GM23248 (cell line): ENCODE measurements around the gene SOD3. TPM values are rescaled to one million over a fixed set of nuclear protein-coding genes. Genes with fewer than 3 reads are reported as not detected.

ENCODE experiments used
- DNase-seq: peaks from one replicate; pipeline ENCODE4 v3.0.0-alpha.2; 2015
- H2AFZ ChIP-seq: fragments of 200-600 bp; sonication (generic); 2 replicates; pipeline ENCODE4 v1.6.1; 2016; ENCODE audit warnings: antibody characterized with exemption
- H3F3A ChIP-seq: fragments of 200-600 bp; sonication (generic); 2 replicates; pipeline ENCODE4 v1.6.1; 2016; ENCODE audit warnings: mild to moderate bottlenecking, antibody characterized with exemption, mixed run types; ENCODE audit not compliant: insufficient read depth
- H3K27ac ChIP-seq: fragments of 200-600 bp; sonication (generic); 2 replicates; pipeline ENCODE4 v1.5.1; 2016; ENCODE audit warnings: mild to moderate bottlenecking
- H3K27me3 ChIP-seq: fragments of 200-600 bp; sonication (generic); replicated peaks from 2 replicates; pipeline ENCODE4 v1.6.1; 2016; ENCODE audit warnings: mild to moderate bottlenecking; ENCODE audit not compliant: insufficient read depth
- H3K36me3 ChIP-seq: fragments of 200-600 bp; sonication (generic); 2 replicates; pipeline ENCODE4 v1.6.1; 2016; ENCODE audit warnings: low read depth, mild to moderate bottlenecking
- H3K4me1 ChIP-seq: fragments of 200-600 bp; sonication (generic); 2 replicates; pipeline ENCODE4 v1.6.1; 2016; ENCODE audit warnings: mild to moderate bottlenecking; ENCODE audit not compliant: insufficient read depth
- H3K4me2 ChIP-seq: fragments of 200-600 bp; sonication (generic); one replicate; pipeline ENCODE4 v1.6.1; 2016; ENCODE audit warnings: mild to moderate bottlenecking; ENCODE audit not compliant: unreplicated experiment
- H3K4me3 ChIP-seq: fragments of 200-600 bp; sonication (generic); 2 replicates; pipeline ENCODE4 v1.5.1; 2016; ENCODE audit warnings: mild to moderate bottlenecking
- H3K79me2 ChIP-seq: fragments of 200-600 bp; sonication (generic); 2 replicates; pipeline ENCODE4 v1.6.1; 2016; ENCODE audit warnings: mild to moderate bottlenecking; ENCODE audit not compliant: insufficient read depth
- H3K9ac ChIP-seq: fragments of 200-600 bp; sonication (generic); 2 replicates; pipeline ENCODE4 v1.6.1; 2016; ENCODE audit warnings: mild to moderate bottlenecking
- H3K9me2 ChIP-seq: fragments of 200-600 bp; sonication (generic); 2 replicates; pipeline ENCODE4 v1.6.1; 2016; ENCODE audit warnings: mixed run types, mild to moderate bottlenecking, moderate library complexity; ENCODE audit not compliant: insufficient read depth
- H3K9me3 ChIP-seq: fragments of 200-600 bp; sonication (generic); one replicate; pipeline ENCODE4 v1.6.1; 2017; ENCODE audit warnings: low read depth
- H4K20me1 ChIP-seq: fragments of 200-600 bp; sonication (generic); 2 replicates; pipeline ENCODE4 v1.6.0; 2016; ENCODE audit not compliant: insufficient read depth
- EZH2 ChIP-seq: fragments of 200-600 bp; sonication (generic); IDR thresholded peaks from 2 replicates; pipeline ENCODE4 v1.6.1; 2018; ENCODE audit warnings: antibody characterized with exemption, mild to moderate bottlenecking; ENCODE audit not compliant: insufficient read depth, poor library complexity, severe bottlenecking
- EZH2phosphoT487 ChIP-seq: fragments of 200-600 bp; sonication (generic); IDR thresholded peaks from 2 replicates; pipeline ENCODE4 v1.6.1; 2018; ENCODE audit warnings: antibody characterized with exemption, moderate library complexity, mild to moderate bottlenecking, low read depth; ENCODE audit not compliant: insufficient read depth
- WGBS, 2 experiments: methylation state at CpG; one replicate each; pipeline ENCODE4 v1.1.6; 2015 to 2017; ENCODE audit warnings: low lambda C conversion rate in 2 of 2, low coverage in 1 of 2; ENCODE audit errors: missing lambda C conversion rate in 2 of 2; 5-methylcytosine and 5-hydroxymethylcytosine counted together
- in situ Hi-C: fragments of 300-500 bp; cut with MboI; formaldehyde crosslinking; loops from 2 replicates; pipeline ENCODE4 v1.15.0; 2020
- polyA plus RNA-seq: library from polyadenylated mRNA; unstranded; fragments of >200 nt; fragmentation: Nextera tagmentation; extraction: Ambion mirVana; gene quantifications from 2 replicates; pipeline ENCODE4 v1.2.1, GENCODE V29; 2016
- total RNA-seq: library from RNA; depleted of rRNA; stranded (reverse); fragments of >200 nt; shearing (Covaris generic); gene quantifications from 2 replicates; pipeline ENCODE4 v1.2.3, GENCODE V29; 2014

The SOD3 gene
- total and polyA plus RNA-seq, 2 experiments from 2014 or later: 8.2 to 10.1 TPM

DNA sequence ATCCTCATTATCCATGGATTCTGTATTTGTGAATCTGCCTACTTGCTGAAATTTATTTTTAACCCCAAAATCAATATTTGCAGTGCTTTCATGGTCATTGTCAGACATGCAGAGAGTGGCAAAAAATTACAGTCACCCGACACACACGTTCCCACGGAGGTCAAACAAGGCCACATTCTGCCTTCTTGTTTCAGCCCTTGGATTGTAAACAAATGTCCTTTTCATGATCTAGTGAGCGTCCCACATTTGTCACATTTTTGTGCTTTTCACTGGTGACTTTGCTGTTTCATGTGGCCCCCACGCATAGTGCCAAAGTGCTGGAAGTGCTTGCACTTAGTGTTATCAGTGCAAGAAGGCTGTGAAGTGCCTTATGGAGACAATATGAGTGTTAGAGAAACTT, 45.0 kb downstream of the SOD3 start:
- WGBS, 2 experiments: 82 to 85% methylated on average over 5 of the region's 5 CpGs
- no peak for DNase-seq
- Histone ChIP-seq H3K27ac (no peak overlapping the region), H3K79me2 (no peaks in the 10 kb centered on the region), H2AFZ (no peak overlapping the region), H3K4me3 (no peak overlapping the region), H3F3A (no peaks in the 10 kb centered on the region), H3K4me2 (no peak overlapping the region), H3K9ac (no peak overlapping the region), H3K36me3 (0 out of 2 replicates have a peak, but pooled peaks cover 2% of the 10 kb centered on the region), H3K9me2 (no peaks in the 10 kb centered on the region), H3K9me3 (no peaks in the 10 kb centered on the region), H4K20me1 (no peaks in the 10 kb centered on the region), H3K27me3 (no peaks in the 10 kb centered on the region), H3K4me1 (no peaks in the 10 kb centered on the region)
- TF ChIP-seq EZH2phosphoT487 (no peak), EZH2 (no peak)
- in situ Hi-C loops: no loop called here

DNA sequence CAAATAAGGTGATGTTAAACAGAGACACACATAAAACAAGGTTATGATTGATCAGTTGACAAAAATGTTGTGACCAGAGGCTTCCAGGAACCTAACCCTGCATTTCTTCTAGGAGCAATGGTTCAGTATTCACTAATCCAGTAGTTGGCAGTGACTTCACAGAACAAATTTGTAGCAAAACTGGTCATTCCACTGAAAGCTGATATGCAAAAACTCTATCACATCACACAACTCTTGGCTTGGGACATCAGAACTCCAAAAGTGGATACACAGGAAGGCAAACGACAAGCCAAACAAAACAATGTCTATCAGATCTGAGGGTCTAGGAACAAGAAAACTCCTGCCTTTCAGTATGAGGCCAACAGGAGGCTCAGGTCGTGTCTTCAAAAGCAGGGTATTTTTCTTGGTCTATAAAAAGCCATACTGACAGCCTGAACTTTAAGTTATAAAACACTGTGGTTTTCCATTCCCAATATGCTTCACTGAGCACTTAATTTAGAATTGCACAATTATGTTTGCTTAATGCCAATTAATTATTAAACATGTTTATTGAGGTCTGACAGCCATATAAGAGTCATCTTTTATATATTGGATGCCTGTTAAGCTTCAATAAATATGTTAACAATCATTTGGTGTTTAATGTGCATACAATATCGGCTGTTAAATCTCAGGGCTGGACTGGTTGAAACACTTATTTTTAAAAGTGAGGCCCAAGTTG, 45.6 kb downstream of the SOD3 start:
- TF ChIP-seq EZH2phosphoT487: no peak

DNA sequence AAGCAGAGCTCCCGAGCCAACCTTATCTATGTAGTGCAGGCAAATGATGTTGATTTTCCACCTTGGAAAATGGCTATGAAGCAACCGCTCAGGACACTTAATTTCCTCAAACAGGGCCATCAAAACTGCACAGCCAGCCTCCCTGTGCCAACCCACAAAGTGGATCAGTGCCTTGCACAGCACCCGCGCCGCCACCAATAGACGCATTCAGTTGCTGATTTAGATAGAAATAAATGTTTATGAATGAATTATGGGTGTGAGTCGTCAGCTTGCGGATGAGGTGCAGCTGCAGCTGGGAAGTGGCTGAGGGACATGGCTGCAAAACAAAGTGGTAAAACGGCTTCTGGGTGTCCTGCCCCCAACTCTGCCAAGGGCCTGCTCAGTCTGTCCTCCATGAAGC, 47.0 kb downstream of the SOD3 start:
- Histone ChIP-seq H2AFZ (no peak overlapping the region), H3K36me3 (0 out of 2 replicates have a peak, but pooled peaks cover 2% of the 10 kb centered on the region)
- 93 to 94% methylated on average over 9 of the region's 9 CpGs for WGBS, 2 experiments

More for the DNA sequence above, 45.6 kb downstream of the SOD3 start:
- DNase-seq: no peak
- WGBS, 2 experiments: 69 to 72% methylated on average over 3 of the region's 3 CpGs
- H3K4me2 ChIP-seq: no peak overlapping the region
- no peaks in the 10 kb centered on the region for H3F3A ChIP-seq
- H3K36me3 ChIP-seq: 0 out of 2 replicates have a peak, but pooled peaks cover 2% of the 10 kb centered on the region
- H3K4me3 ChIP-seq: no peak overlapping the region
- H3K9me3 ChIP-seq: no peaks in the 10 kb centered on the region
- H2AFZ ChIP-seq: no peak overlapping the region
- H3K79me2 ChIP-seq: no peaks in the 10 kb centered on the region
- no peak overlapping the region for H3K9ac ChIP-seq
- H3K27ac ChIP-seq: no peak overlapping the region
- in situ Hi-C loops: no loop called here
- H3K9me2 ChIP-seq: no peaks in the 10 kb centered on the region
- H4K20me1 ChIP-seq: no peaks in the 10 kb centered on the region
- H3K27me3 ChIP-seq: no peaks in the 10 kb centered on the region
- H3K4me1 ChIP-seq: no peaks in the 10 kb centered on the region

GRCh38 chr4:24843096-24843495, 47.7 kb downstream of the SOD3 start:
- H3K27ac ChIP-seq: no peak overlapping the region
- no peaks in the 10 kb centered on the region for H4K20me1 ChIP-seq
- no peak for DNase-seq
- in situ Hi-C loops: no loop called here
- no peak overlapping the region for H3K4me2 ChIP-seq
- H3K36me3 ChIP-seq: 0 out of 2 replicates have a peak, but pooled peaks cover 2% of the 10 kb centered on the region
- H3K79me2 ChIP-seq: no peaks in the 10 kb centered on the region
- no peaks in the 10 kb centered on the region for H3K4me1 ChIP-seq
- TF ChIP-seq EZH2 (no peak), EZH2phosphoT487 (no peak)
- H3K9me3 ChIP-seq: no peaks in the 10 kb centered on the region
- H3K27me3 ChIP-seq: no peaks in the 10 kb centered on the region
- H2AFZ ChIP-seq: no peak overlapping the region
- H3K9me2 ChIP-seq: no peaks in the 10 kb centered on the region
- no peak overlapping the region for H3K4me3 ChIP-seq
- no peak overlapping the region for H3K9ac ChIP-seq
- H3F3A ChIP-seq: no peaks in the 10 kb centered on the region
- 76 to 77% methylated on average over 3 of the region's 3 CpGs for WGBS, 2 experiments

More for the DNA sequence above, 47.0 kb downstream of the SOD3 start:
- no peaks in the 10 kb centered on the region for H3K9me3 ChIP-seq
- H3K4me2 ChIP-seq: no peak overlapping the region
- TF ChIP-seq EZH2phosphoT487 (no peak), EZH2 (no peak)
- in situ Hi-C loops: no loop called here
- H3K9me2 ChIP-seq: no peaks in the 10 kb centered on the region
- no peaks in the 10 kb centered on the region for H4K20me1 ChIP-seq
- no peak overlapping the region for H3K9ac ChIP-seq
- no peak overlapping the region for H3K4me3 ChIP-seq
- no peak for DNase-seq
- no peaks in the 10 kb centered on the region for H3F3A ChIP-seq
- H3K79me2 ChIP-seq: no peaks in the 10 kb centered on the region
- no peak overlapping the region for H3K27ac ChIP-seq
- H3K27me3 ChIP-seq: no peaks in the 10 kb centered on the region
- no peaks in the 10 kb centered on the region for H3K4me1 ChIP-seq
